ENCODE data around the gene CPAMD8. TPM values are rescaled to one million over a fixed set of nuclear protein-coding genes. Genes with fewer than 3 reads are reported as not detected.

The CPAMD8 gene
- total and polyA plus RNA-seq, 2 of the 8 experiments (the other 6 are each of a cell fraction or from before 2014, with no cell fraction given): 6.1 to 9.2 TPM

DNA sequence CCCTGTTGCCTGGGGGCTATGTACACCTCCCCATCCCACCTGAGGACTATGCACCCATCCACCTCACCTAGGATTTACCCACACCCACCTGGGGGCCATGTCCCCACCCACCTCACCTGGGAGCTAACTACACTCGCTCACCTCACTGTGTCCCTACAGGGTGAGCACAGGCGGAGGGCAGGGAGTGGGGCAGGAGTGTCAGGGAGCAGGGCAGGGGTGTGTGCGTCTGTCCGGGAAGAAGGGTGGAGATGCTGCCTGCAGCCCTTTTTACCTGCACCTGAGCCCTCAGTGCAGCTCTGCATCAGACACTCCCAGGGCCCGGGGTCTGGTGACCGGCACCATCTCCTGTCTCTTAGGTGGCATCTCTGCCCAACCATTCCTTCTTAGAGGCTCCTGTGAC, 10.6 kb upstream of the CPAMD8 start:
- Histone ChIP-seq H2AK5ac (ENCODE audit: low read depth, low read length) (no peak overlapping the region), H4K20me1 (replicated peaks in 1 of 2; ENCODE audit: control insufficient read depth in 1 of 2, insufficient read depth in 2 of 2, low read length in 2 of 2) (peaks cover 0 to 1% of the 10 kb centered on the region in 2 experiments), H3K4me1 (replicated peaks in 1 of 4; ENCODE audit: control insufficient read depth in 3 of 4, insufficient read depth in 4 of 4, low read length in 3 of 4) (no peaks in the 10 kb centered on the region), H3K79me1 (ENCODE audit: low read depth, low read length) (no peaks in the 10 kb centered on the region), H3K36me3 (ENCODE audit: control insufficient read depth in 2 of 4, insufficient read depth in 4 of 4, low read length in 3 of 4) (no peaks in the 10 kb centered on the region), H3K14ac (ENCODE audit: insufficient read length) (no peak overlapping the region), H2AFZ (ENCODE audit: low read length) (no peak overlapping the region), H3K27me3 (replicated peaks in 1 of 4; ENCODE audit: control insufficient read depth in 3 of 4, extremely low read depth in 1 of 4, insufficient read depth in 3 of 4, low read length in 3 of 4) (no peaks in the 10 kb centered on the region), H3K9me3 (ENCODE audit: insufficient read depth in 2 of 2, low read depth in 1 of 2, low read length in 1 of 2) (no peaks in the 10 kb centered on the region), H3K79me2 (ENCODE audit: control insufficient read depth in 1 of 2, insufficient read depth in 2 of 2, low read length in 2 of 2) (no peaks in the 10 kb centered on the region), H2BK20ac (ENCODE audit: low read length) (no peak overlapping the region), H2BK12ac (ENCODE audit: low read depth, low read length) (no peak overlapping the region), H4K91ac (replicated peaks; ENCODE audit: insufficient read length, low read length) (peak overlapping the region; percentile 54), H3K56ac (replicated peaks; ENCODE audit: insufficient read length, low read depth, low read length) (no peak overlapping the region), H3K4me3 (ENCODE audit: extremely low read depth in 1 of 4, insufficient read depth in 2 of 4, low read depth in 3 of 4, low read length in 4 of 4) (no peak overlapping the region), H2BK5ac (ENCODE audit: low read depth, low read length) (no peak overlapping the region), H3K4ac (replicated peaks; ENCODE audit: insufficient read length, low read depth, low read length) (no peak overlapping the region), H2BK120ac (replicated peaks; ENCODE audit: low read depth, low read length) (no peak overlapping the region), H4K8ac (ENCODE audit: extremely low read depth, insufficient read depth, low read length) (no peak overlapping the region; the same call in 1 of the 2 replicates), H3K27ac (ENCODE audit: low read depth, low read length) (no peak overlapping the region), H4K5ac (ENCODE audit: insufficient read length, low read depth, low read length) (no peak overlapping the region), H3K23ac (ENCODE audit: insufficient read length) (no peak overlapping the region), H3K4me2 (ENCODE audit: insufficient read depth in 1 of 2, low read depth in 2 of 2, low read length in 2 of 2) (no peak overlapping the region), H3K9ac (replicated peaks in 1 of 4; ENCODE audit: extremely low read depth in 1 of 4, low read depth in 3 of 4, low read length in 3 of 4) (no peak overlapping the region), H3K23me2 (ENCODE audit: low read depth, low read length) (no peaks in the 10 kb centered on the region), H3K18ac (ENCODE audit: extremely low read depth, low read length) (no peak overlapping the region), H2BK15ac (ENCODE audit: low read length) (no peak overlapping the region)
- ChIA-PET POLR2A (ENCODE audit: partially characterized antibody) (interaction anchor here (1.1 kb wide), 1 partner anchor 11 kb away, joined by 4 read pairs; no protein-coding TSS in a partner anchor), CTCF (ENCODE audit: partially characterized antibody) (interaction anchor here (1.3 to 2.9 kb wide), 2 partner anchors 15 to 76 kb away, joined by 3 to 12 read pairs; no protein-coding TSS in a partner anchor)
- no peak for TF ChIP-seq JUN (IDR thresholded peaks at IDR 0.05; ENCODE audit: low read depth, low read length)
- TF ChIP-seq TCF12 (IDR thresholded peaks at IDR 0.05; ENCODE audit: low read depth, low read length): no peak
- TF ChIP-seq HDAC6 (IDR thresholded peaks at IDR 0.05; ENCODE audit: low read depth, low read length): no peak
- TF ChIP-seq TAF7 (optimal IDR thresholded peaks at IDR 0.05; ENCODE audit: borderline replicate concordance, low read depth, low read length): no peak
- TF ChIP-seq SIRT6 (IDR thresholded peaks at IDR 0.05; ENCODE audit: low read length): no peak
- no peak for TF ChIP-seq POLR2A (IDR thresholded peaks at IDR 0.05; ENCODE audit: control extremely low read depth in 1 of 2, low read depth in 2 of 2, low read length in 2 of 2)
- TF ChIP-seq SIX5 (IDR thresholded peaks at IDR 0.05; ENCODE audit: low read depth, low read length): no peak
- no peak for TF ChIP-seq CEBPB (IDR thresholded peaks at IDR 0.05; ENCODE audit: low read depth, low read length)
- TF ChIP-seq RBBP5 (IDR thresholded peaks at IDR 0.05; ENCODE audit: borderline replicate concordance, low read depth, low read length): no peak
- TF ChIP-seq TBP (IDR thresholded peaks at IDR 0.05; ENCODE audit: low read depth, low read length): no peak
- TF ChIP-seq SIN3A (conservative IDR thresholded peaks at IDR 0.05 in 1 of 2, IDR thresholded peaks at IDR 0.05 in 1 of 2; ENCODE audit: low read depth in 1 of 2, low read length in 2 of 2): no peak
- TF ChIP-seq, protein P1, sequence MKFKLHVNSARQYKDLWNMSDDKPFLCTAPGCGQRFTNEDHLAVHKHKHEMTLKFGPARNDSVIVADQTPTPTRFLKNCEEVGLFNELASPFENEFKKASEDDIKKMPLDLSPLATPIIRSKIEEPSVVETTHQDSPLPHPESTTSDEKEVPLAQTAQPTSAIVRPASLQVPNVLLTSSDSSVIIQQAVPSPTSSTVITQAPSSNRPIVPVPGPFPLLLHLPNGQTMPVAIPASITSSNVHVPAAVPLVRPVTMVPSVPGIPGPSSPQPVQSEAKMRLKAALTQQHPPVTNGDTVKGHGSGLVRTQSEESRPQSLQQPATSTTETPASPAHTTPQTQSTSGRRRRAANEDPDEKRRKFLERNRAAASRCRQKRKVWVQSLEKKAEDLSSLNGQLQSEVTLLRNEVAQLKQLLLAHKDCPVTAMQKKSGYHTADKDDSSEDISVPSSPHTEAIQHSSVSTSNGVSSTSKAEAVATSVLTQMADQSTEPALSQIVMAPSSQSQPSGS (IDR thresholded peaks at IDR 0.05; ENCODE audit: low read length): no peak
- no peak for FAIRE-seq
- DNase-seq (ENCODE audit: low read depth in 1 of 2, low spot score in 2 of 2): no peak
- WGBS, 2 experiments (ENCODE audit: extremely low coverage in 1 of 2, insufficient coverage in 1 of 2, insufficient read length in 1 of 2, insufficient replicate concordance in 2 of 2, low coverage in 1 of 2, low lambda C conversion rate in 2 of 2, missing lambda C conversion rate in 1 of 2): 91% methylated on average over 6 of the region's 6 CpGs; no CpG with 5 or more reads in 1 of the 2 experiments

Measured in H1 (cell line).